DOHH2 (cell line): ENCODE measurements around the gene SPOCK3.
"Not testable (repeated sequence)": the region's sequence is repeated elsewhere in the genome, so short reads cannot be mapped to it uniquely, and the experiment has no call there.

Source experiments
- H3F3A ChIP-seq: fragments of 200-600 bp; sonication (generic), shearing (Covaris generic); 2 replicates; pipeline ENCODE4 v1.6.0; 2016; ENCODE audit warnings: antibody characterized with exemption, mild to moderate bottlenecking; ENCODE audit not compliant: control insufficient read depth, insufficient read depth
- H3K27ac ChIP-seq: fragments of 200-600 bp; sonication (generic); 2 replicates; pipeline ENCODE4 v1.5.1; 2014; ENCODE audit warnings: low read depth, mild to moderate bottlenecking, low read length, moderate library complexity
- H3K27me3 ChIP-seq: fragments of 200-600 bp; sonication (generic); 2 replicates; pipeline ENCODE4 v1.6.1; 2014; ENCODE audit warnings: mild to moderate bottlenecking, low read length, mixed read lengths; ENCODE audit not compliant: control insufficient read depth
- H3K36me3 ChIP-seq: fragments of 200-600 bp; sonication (generic); 2 replicates; pipeline ENCODE4 v1.6.1; 2014; ENCODE audit warnings: mild to moderate bottlenecking, low read length, moderate library complexity, mixed read lengths; ENCODE audit not compliant: control insufficient read depth
- H3K4me1 ChIP-seq: fragments of 200-600 bp; sonication (generic); 2 replicates; pipeline ENCODE4 v1.6.1; 2014; ENCODE audit warnings: mild to moderate bottlenecking, low read length, mixed read lengths; ENCODE audit not compliant: control insufficient read depth
- H3K4me2 ChIP-seq: fragments of 200-600 bp; sonication (generic); 2 replicates; pipeline ENCODE4 v1.6.0; 2014; ENCODE audit warnings: mild to moderate bottlenecking, low read length, moderate library complexity
- H3K4me3 ChIP-seq: fragments of 200-600 bp; sonication (generic); 2 replicates; pipeline ENCODE4 v1.5.1; 2014; ENCODE audit warnings: mild to moderate bottlenecking, low read length, mixed read lengths
- H3K79me2 ChIP-seq: fragments of 200-600 bp; sonication (generic); 2 replicates; pipeline ENCODE4 v1.6.1; 2014; ENCODE audit warnings: mild to moderate bottlenecking, low read length, mixed read lengths; ENCODE audit not compliant: control insufficient read depth
- H3K9me2 ChIP-seq: fragments of 200-600 bp; sonication (generic); replicated peaks from 2 replicates; pipeline ENCODE4 v1.6.1; 2014; ENCODE audit warnings: mild to moderate bottlenecking, low read length, mixed read lengths; ENCODE audit not compliant: control insufficient read depth
- H3K9me3 ChIP-seq: fragments of 200-600 bp; sonication (generic); 2 replicates; pipeline ENCODE4 v1.6.1; 2014; ENCODE audit warnings: antibody characterized with exemption, low read length, mixed read lengths; ENCODE audit not compliant: control insufficient read depth, insufficient read depth
- H4K20me1 ChIP-seq: fragments of 200-600 bp; sonication (generic); 2 replicates; pipeline ENCODE4 v1.6.0; 2014; ENCODE audit warnings: low read depth, mild to moderate bottlenecking, antibody characterized with exemption, low read length, moderate library complexity; ENCODE audit not compliant: control insufficient read depth, insufficient read depth
- CTCF ChIP-seq: fragments of 200-600 bp; sonication (generic); IDR thresholded peaks from one replicate; pipeline ENCODE4 v1.5.1; 2014; ENCODE audit warnings: antibody characterized with exemption, mild to moderate bottlenecking, low read depth, low read length; ENCODE audit not compliant: poor library complexity, severe bottlenecking
- EZH2phosphoT487 ChIP-seq: fragments of 200-600 bp; sonication (generic); IDR thresholded peaks from 2 replicates; pipeline ENCODE4 v1.6.1; 2017; ENCODE audit warnings: borderline replicate concordance, mild to moderate bottlenecking, antibody characterized with exemption, low read length, moderate library complexity, mixed read lengths

The SPOCK3 gene

GRCh38 chr4:166726832-166727231 is 507.5 kb downstream of the SPOCK3 start:
- Histone ChIP-seq H3K4me1 (no peaks in the 10 kb centered on the region), H3F3A (no peaks in the 10 kb centered on the region), H3K4me2 (no peak overlapping the region), H3K79me2 (no peaks in the 10 kb centered on the region), H4K20me1 (no peaks in the 10 kb centered on the region), H3K36me3 (no peaks in the 10 kb centered on the region), H3K4me3 (no peak overlapping the region), H3K9me2 (no peaks in the 10 kb centered on the region), H3K9me3 (no peaks in the 10 kb centered on the region), H3K27me3 (no peaks in the 10 kb centered on the region), H3K27ac (no peak overlapping the region)
- no peak for TF ChIP-seq EZH2phosphoT487
- no peak for TF ChIP-seq CTCF

GRCh38 chr4:166724369-166724768 is 509.9 kb downstream of the SPOCK3 start:
- Histone ChIP-seq H3K9me2 (no peaks in the 10 kb centered on the region), H3F3A (no peaks in the 10 kb centered on the region), H3K27ac (no peak overlapping the region), H3K4me2 (no peak overlapping the region), H3K36me3 (no peaks in the 10 kb centered on the region), H3K9me3 (no peaks in the 10 kb centered on the region), H3K4me3 (no peak overlapping the region), H3K79me2 (no peaks in the 10 kb centered on the region), H4K20me1 (no peaks in the 10 kb centered on the region), H3K4me1 (no peaks in the 10 kb centered on the region), H3K27me3 (no peaks in the 10 kb centered on the region)
- no peak for TF ChIP-seq EZH2phosphoT487
- TF ChIP-seq CTCF: no peak

- H4K20me1 ChIP-seq: no peaks in the 10 kb centered on the region
- no peak overlapping the region for H3K4me3 ChIP-seq
- no peaks in the 10 kb centered on the region for H3K4me1 ChIP-seq
Measured at GRCh38 chr4:166723532-166724140, 510.7 kb downstream of the SPOCK3 start.

GRCh38 chr4:166715748-166716713 is 518.3 kb downstream of the SPOCK3 start:
- H3K9me3 ChIP-seq, H3K36me3 ChIP-seq, H3K4me2 ChIP-seq, H4K20me1 ChIP-seq, H3K9me2 ChIP-seq, H3K4me3 ChIP-seq, H3K4me1 ChIP-seq, H3K27me3 ChIP-seq, H3F3A ChIP-seq, H3K79me2 ChIP-seq, H3K27ac ChIP-seq: not testable (repeated sequence)

More at GRCh38 chr4:166723532-166724140, 510.7 kb downstream of the SPOCK3 start:
- H3K36me3 ChIP-seq: no peaks in the 10 kb centered on the region
- H3K4me2 ChIP-seq: no peak overlapping the region
- no peak for TF ChIP-seq EZH2phosphoT487
- no peak for TF ChIP-seq CTCF
- no peaks in the 10 kb centered on the region for H3F3A ChIP-seq
- no peak overlapping the region for H3K27ac ChIP-seq
- H3K27me3 ChIP-seq: no peaks in the 10 kb centered on the region
- no peaks in the 10 kb centered on the region for H3K9me3 ChIP-seq
- no peaks in the 10 kb centered on the region for H3K9me2 ChIP-seq
- H3K79me2 ChIP-seq: no peaks in the 10 kb centered on the region
